Body of pancreas (tissue), 4 donors: Measurements from ENCODE around the gene HES2. TPM values are rescaled to one million over a fixed set of nuclear protein-coding genes. Genes with fewer than 3 reads are reported as not detected.

Experiments
- ATAC-seq: fragments of 150-250 bp; one replicate; pipeline ENCODE4 v1.9.1; 2016
- DNase-seq, 4 donors: peaks; one replicate each; pipeline ENCODE4 v3.0.0-alpha.2; 2019
- H3K27ac ChIP-seq, 4 donors: fragments of 200-600 bp; sonication (generic); 1 replicate in 3 of 4; 2 replicates in 1 of 4; pipeline versions ENCODE4 v1.5.1 to v1.6.1; 2016 to 2019; ENCODE audit warnings: mild to moderate bottlenecking in 1 of 4, mixed read lengths in 1 of 4, moderate library complexity in 1 of 4
- H3K27me3 ChIP-seq, 2 donors: fragments of 200-600 bp; sonication (generic); one replicate each; pipeline ENCODE4 v1.6.0; 2016; ENCODE audit warnings: mild to moderate bottlenecking in 1 of 2
- H3K36me3 ChIP-seq, 2 donors: fragments of 200-600 bp; sonication (generic); replicated peaks in 1 of 2; 2 replicates each; pipeline ENCODE4 v1.5.1; 2016; ENCODE audit warnings: low read depth in 2 of 2; ENCODE audit not compliant: insufficient read depth in 1 of 2
- H3K4me1 ChIP-seq: fragments of 200-600 bp; sonication (generic); one replicate; pipeline ENCODE4 v1.6.0; 2016
- H3K4me3 ChIP-seq, 2 donors: fragments of 200-600 bp; sonication (generic); 1 replicate in 1 of 2; 2 replicates in 1 of 2; pipeline ENCODE4 v1.5.1; 2016 to 2019
- H3K9me3 ChIP-seq, 3 donors: fragments of 200-600 bp; sonication (generic); 1 replicate in 2 of 3; 2 replicates in 1 of 3; pipeline ENCODE4 v1.5.1; 2016
- POLR2A ChIP-seq, 3 donors: fragments of 450-650 bp; IDR thresholded peaks; one replicate each; pipeline ENCODE4 v1.6.1; 2016; ENCODE audit warnings: antibody characterized with exemption in 3 of 3, mild to moderate bottlenecking in 2 of 3
- WGBS, 2 donors: methylation state at CpG; one replicate each; pipeline ENCODE4 v1.1.5; 2017; 5-methylcytosine and 5-hydroxymethylcytosine counted together
- intact Hi-C: fragments of 100-400 bp; cut with DNase I; formaldehyde crosslinking; loops from one replicate; pipeline ENCODE4 v1.15.1; 2023
- total RNA-seq, 2 donors: library from RNA; depleted of rRNA; stranded (reverse); fragments of >200 nt; gene quantifications; one replicate each; pipeline ENCODE4 v1.1.0, GENCODE V29; 2016
- TF ChIP-seq, protein P1 (sequence below), 7 experiments: fragments of 450-650 bp in 4 of 7; fragments of 200-600 bp in 3 of 7; sonication (generic) in 3 of 7; IDR thresholded peaks; one replicate each; pipeline ENCODE4 v1.5.1; 2016 to 2019; ENCODE audit warnings: antibody characterized with exemption in 7 of 7

Gene HES2
- total RNA-seq, 2 donors from 2014 or later, result 0.26 TPM; not detected in 1

DNA sequence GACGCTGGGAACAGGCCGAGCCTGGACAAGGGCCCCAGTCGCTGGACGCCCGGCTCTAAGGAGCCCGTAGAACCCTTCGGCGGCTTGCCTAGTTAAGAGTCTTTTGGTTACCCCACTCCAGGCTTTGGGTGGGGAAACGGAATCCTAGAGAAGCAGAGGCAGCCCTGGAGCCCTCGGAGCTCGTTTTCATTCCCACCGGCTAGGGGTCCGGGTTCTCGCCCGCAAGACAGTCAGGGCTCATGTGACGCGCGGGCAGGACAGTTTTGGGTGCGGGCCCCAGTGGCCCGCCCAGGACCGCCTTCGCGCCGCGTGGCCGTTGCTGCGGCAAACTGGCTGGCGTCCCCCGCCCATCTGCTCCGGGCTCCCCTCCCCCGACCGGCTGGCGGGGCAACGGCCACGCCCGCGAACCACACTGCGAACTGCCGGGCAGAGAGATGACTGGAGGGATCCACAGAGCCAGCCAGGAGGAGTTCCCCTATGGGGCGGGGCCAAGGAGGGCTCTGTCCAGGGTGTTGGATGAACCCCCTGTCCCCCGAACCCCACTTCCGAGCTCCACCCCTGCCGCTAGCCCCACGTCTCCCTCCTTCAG lies 829 bp upstream of the HES2 start:
- Histone ChIP-seq H3K4me3 (no peak overlapping the region), H3K4me1 (peaks cover 48% of the 10 kb centered on the region), H3K36me3 (no peaks in the 10 kb centered on the region), H3K9me3 (no peaks in the 10 kb centered on the region), H3K27me3 (peaks cover 0 to 47% of the 10 kb centered on the region in 2 donors), H3K27ac (no peak overlapping the region)
- 18 to 35% methylated on average over 7 to 41 of the region's 44 CpGs for WGBS, 2 donors
- no peak for TF ChIP-seq POLR2A (IDR thresholded peaks at IDR 0.05)
- TF ChIP-seq, protein P1, sequence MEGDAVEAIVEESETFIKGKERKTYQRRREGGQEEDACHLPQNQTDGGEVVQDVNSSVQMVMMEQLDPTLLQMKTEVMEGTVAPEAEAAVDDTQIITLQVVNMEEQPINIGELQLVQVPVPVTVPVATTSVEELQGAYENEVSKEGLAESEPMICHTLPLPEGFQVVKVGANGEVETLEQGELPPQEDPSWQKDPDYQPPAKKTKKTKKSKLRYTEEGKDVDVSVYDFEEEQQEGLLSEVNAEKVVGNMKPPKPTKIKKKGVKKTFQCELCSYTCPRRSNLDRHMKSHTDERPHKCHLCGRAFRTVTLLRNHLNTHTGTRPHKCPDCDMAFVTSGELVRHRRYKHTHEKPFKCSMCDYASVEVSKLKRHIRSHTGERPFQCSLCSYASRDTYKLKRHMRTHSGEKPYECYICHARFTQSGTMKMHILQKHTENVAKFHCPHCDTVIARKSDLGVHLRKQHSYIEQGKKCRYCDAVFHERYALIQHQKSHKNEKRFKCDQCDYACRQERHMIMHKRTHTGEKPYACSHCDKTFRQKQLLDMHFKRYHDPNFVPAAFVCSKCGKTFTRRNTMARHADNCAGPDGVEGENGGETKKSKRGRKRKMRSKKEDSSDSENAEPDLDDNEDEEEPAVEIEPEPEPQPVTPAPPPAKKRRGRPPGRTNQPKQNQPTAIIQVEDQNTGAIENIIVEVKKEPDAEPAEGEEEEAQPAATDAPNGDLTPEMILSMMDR (IDR thresholded peaks at IDR 0.05), result no peak
- ATAC-seq (no peak), DNase-seq (no peak)
- intact Hi-C loops, result no loop called here

DNA sequence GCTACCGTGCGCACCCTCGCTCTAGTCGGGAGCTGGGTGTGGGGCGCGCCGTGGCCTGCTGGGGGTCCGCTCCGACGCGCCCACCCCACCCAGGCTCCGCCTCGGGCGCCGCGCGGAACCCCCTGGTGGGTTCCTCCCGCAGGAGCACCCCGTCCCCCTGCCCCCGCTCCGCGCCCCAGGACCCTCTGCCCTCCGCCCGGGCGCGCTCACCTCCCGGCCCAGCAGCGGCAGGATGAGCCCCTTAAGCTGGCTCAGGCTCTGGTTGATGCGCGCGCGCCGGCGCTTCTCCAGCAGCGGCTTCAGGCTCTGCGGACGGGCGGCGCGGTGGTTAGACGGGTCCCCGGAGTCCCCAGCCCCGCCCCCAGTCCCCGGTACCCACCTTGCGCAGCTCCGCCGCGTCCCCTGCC lies 319 bp downstream of the HES2 start:
- Histone ChIP-seq H3K27me3 (peaks cover 0 to 38% of the 10 kb centered on the region in 2 donors), H3K27ac (no peak overlapping the region), H3K36me3 (no peaks in the 10 kb centered on the region), H3K9me3 (no peaks in the 10 kb centered on the region), H3K4me3 (no peak overlapping the region), H3K4me1 (peaks cover 51% of the 10 kb centered on the region)
- TF ChIP-seq, protein P1 (IDR thresholded peaks at IDR 0.05), result no peak
- TF ChIP-seq POLR2A (IDR thresholded peaks at IDR 0.05), result no peak
- 2% methylated on average over 39 of the region's 48 CpGs; no CpG with 5 or more reads in 1 of the 2 donors for WGBS, 2 donors
- intact Hi-C loops, result no loop called here
- DNase-seq (no peak), ATAC-seq (no peak)

DNA sequence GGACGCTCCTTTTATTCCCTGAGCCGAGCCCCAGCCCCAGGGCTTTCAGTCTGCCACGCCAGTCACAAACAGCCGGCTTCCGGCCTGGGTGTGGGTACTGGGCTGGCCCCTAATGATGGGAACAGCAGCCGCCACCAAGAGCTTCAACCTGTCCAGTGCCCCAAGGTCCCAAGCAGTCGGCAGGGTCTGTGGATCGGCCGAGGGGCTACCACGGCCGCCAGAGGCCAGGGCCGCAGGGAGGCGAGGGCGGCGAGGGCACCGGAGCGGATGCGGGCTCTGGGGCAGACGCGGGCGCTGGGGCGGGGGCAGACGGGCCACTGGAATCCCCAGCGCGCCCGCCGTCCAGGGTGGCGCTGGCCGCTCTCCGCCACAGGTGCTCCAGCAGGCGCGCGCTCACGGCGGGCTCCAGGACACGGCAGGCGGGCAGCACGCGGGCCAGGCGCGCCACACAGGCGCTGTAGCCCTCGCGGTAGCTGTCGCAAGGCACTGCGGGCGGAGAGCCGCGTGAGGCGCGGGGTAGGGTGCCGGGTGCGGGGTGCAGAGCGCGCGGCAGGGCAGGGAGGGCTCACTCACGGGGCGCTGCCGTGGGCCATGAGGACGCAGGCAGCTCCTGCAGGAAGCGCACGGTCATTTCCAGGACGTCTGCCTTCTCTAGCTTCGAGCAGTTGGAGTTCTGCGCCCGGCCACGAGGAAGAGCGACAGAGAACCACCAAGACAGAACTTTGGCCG lies 887 bp downstream of the HES2 start:
- TF ChIP-seq POLR2A (IDR thresholded peaks at IDR 0.05), result no peak
- TF ChIP-seq, protein P1 (IDR thresholded peaks at IDR 0.05), result no peak
- no peak for DNase-seq
- Histone ChIP-seq H3K9me3 (no peaks in the 10 kb centered on the region), H3K27ac (no peak overlapping the region), H3K36me3 (no peaks in the 10 kb centered on the region), H3K4me3 (no peak overlapping the region), H3K4me1 (peaks cover 49% of the 10 kb centered on the region), H3K27me3 (peaks cover 0 to 38% of the 10 kb centered on the region in 2 donors)
- 12% methylated on average over 21 of the region's 69 CpGs; no CpG with 5 or more reads in 1 of the 2 donors for WGBS, 2 donors
- ATAC-seq, result no peak
- intact Hi-C loops, result no loop called here

- intact Hi-C loops, result no loop called here
- DNase-seq, result no peak
- H3K4me1 ChIP-seq, result peaks cover 42% of the 10 kb centered on the region
- no peak overlapping the region for H3K4me3 ChIP-seq
- H3K27ac ChIP-seq, result no peak overlapping the region
- H3K27me3 ChIP-seq, result peaks cover 0 to 38% of the 10 kb centered on the region in 2 donors
- ATAC-seq, result no peak
- 43 to 46% methylated on average over 6 to 8 of the region's 8 CpGs for WGBS, 2 donors
- H3K9me3 ChIP-seq, result no peaks in the 10 kb centered on the region
- TF ChIP-seq, protein P1 (IDR thresholded peaks at IDR 0.05), result no peak
- no peak for TF ChIP-seq POLR2A (IDR thresholded peaks at IDR 0.05)
- no peaks in the 10 kb centered on the region for H3K36me3 ChIP-seq
Measured at GRCh38 chr1:6417961-6418667, 1.6 kb downstream of the HES2 start.
